Smooth muscle cell of the pulmonary artery (primary cell): Measurements from ENCODE around the gene CARNS1. TPM values are rescaled to one million over a fixed set of nuclear protein-coding genes. Genes with fewer than 3 reads are reported as not detected.

Experiments
- total RNA-seq: library from RNA; depleted of rRNA; stranded (reverse); fragments of >200 nt; gene quantifications from 2 replicates; pipeline ENCODE4 v1.2.3, GENCODE V29; 2014

CARNS1 gene, protein sequence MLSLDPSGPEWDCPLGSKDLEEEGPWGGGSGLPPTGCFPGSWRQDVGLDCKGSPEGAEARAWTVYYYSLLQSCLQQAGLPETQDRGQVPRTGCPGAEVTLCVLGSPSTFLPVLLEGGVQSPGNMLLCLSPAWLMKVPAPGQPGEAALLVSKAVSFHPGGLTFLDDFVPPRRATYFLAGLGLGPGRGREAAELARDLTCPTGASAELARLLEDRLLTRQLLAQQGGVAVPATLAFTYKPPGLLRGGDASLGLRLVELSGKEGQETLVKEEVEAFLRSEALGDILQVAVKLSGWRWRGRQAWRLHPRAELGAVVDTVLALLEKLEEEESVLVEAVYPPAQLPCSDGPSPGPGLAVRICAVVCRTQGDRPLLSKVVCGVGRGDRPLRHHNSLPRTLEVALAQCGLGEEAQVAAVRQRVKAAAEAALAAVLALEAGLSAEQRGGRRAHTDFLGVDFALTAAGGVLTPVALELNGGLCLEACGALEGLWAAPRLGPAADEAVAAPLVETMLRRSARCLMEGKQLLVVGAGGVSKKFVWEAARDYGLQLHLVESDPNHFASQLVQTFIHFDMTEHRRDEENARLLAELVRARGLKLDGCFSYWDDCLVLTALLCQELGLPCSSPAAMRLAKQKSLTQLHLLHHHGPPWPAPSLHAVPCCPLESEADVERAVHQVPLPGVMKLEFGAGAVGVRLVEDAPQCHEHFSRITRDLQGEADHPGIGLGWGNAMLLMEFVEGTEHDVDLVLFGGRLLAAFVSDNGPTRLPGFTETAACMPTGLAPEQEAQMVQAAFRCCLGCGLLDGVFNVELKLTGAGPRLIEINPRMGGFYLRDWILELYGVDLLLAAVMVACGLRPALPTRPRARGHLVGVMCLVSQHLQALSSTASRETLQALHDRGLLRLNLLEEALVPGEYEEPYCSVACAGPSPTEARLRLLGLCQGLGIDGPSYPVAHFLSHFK
- total RNA-seq, result 0.59 and 0.69 TPM in 2 replicates

DNA sequence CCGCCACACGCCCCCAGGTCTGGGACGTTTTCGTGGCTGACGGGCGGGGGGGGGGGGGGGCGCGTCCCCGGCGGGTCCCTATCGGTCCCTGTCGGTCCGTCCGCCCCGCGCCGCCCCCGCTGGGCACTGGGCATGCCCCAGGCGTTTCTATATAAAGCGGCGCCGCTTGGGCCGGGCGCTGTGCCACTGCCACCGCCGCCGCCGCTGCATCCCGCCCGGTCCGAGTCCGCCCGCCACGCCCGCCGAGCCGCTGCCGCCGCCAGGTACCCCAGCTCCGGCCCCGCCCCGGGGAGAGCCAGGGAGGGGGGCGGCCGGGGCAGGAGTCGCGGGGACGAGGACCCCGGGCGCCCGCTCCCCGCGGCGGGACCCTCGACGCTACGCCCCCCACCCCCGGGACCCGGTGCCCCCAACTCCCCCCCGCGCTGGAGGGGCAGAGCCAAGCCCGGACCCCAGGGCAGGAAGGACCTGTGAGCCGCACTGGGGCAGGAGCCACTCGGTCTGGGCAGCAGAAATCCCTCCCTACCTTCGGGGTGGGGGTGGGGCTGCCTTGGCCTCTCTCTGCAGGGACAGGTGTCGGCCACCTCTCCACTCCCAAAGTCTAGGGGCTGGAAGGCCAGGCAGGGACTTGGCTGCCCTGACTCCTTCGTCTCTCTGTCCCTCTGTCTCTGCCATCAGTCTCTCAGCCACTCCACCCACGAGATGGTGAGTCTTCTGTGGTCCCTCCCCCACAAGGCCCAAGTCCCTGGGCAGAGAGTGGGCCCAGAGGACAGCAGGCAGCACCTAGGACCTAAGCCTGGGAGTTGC, at the start of gene CARNS1:
Gene CARNS1 (plus strand): TSS at position 178 of the 804 bp plus-strand sequence. CDS start 522 bp downstream, at position 700.

DNA sequence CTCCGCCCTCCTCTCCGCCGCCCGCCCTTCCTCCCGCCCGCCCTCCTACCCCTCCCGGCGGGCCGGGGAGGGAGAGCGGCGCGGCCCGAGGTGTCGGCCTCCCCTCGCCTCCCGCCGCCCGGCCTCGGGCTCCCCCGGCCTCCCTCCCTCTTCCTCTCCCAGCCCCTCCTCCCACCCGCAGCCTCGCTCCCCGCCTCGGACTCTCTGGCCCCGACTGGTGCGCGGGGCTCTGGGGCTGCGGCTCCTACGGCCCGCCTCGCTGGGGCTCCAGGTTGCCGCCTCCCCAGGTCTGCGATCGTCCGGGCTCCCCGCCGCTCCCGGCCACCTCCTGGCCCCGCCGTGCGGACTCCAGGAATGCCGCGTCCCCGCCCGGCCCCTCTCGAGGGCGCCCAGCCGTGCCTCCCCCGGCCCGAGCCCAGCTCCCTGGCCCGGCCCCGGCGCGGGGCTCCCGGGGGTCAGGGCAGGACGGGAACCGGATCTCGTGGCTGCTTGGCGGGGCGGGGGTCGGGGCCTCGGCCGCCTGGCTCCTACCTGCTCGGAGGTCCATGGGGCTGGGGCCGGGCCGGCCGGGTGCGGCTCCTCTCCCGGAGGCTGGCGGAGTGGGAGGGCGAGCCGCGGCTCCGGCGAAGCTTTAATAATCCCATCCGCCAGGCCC, 42.4 kb upstream of the CARNS1 start, which contains the start of gene CLCF1:
Gene CLCF1 (minus strand): TSS at position 606 of the 655 bp plus-strand sequence. CDS start 59 bp downstream, at position 547.

DNA sequence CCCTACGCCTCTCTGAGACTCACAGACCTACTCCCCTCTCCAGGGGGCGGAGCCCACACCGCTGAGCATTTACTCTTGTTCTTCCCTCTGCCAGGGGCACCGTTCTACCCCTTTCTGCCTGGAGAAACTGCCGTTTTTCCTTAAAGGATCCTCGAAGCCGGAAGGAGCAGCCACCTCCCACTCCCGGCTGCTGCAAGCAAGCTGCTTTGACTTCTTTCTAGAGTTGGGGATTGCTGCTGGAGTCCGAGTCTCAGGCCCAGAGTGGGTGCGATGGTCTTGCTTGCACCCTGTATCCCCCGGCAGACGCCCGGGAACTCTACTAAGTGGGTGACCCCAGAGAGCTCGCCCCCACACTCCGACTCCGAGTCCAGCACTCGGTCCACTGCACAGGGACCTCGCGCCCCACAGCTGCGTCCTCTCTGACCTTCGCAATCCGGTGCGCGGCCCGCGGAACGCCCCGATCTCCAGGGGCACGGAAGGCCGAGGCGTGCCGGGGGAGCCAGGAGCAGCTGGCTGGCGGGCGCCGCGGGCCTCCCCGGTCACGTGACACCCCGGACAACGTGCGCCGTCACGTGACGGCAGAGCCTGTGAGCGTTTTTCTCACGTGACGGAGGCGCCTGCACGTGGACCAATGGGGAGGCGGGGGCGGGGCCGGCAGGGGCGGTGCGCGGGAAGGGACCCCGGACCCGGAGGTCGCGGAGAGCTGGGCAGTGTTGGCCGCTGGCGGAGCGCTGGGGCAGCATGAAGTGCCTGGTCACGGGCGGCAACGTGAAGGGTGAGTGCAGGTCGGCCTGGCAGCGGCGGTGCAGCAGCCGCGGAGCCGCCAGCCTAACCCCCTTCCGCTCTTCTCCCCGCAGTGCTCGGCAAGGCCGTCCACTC, 23.9 kb upstream of the CARNS1 start, which contains the start of gene RAD9A:
Gene RAD9A (plus strand): TSS at position 683 of the 879 bp plus-strand sequence. CDS start 59 bp downstream, at position 742.

DNA sequence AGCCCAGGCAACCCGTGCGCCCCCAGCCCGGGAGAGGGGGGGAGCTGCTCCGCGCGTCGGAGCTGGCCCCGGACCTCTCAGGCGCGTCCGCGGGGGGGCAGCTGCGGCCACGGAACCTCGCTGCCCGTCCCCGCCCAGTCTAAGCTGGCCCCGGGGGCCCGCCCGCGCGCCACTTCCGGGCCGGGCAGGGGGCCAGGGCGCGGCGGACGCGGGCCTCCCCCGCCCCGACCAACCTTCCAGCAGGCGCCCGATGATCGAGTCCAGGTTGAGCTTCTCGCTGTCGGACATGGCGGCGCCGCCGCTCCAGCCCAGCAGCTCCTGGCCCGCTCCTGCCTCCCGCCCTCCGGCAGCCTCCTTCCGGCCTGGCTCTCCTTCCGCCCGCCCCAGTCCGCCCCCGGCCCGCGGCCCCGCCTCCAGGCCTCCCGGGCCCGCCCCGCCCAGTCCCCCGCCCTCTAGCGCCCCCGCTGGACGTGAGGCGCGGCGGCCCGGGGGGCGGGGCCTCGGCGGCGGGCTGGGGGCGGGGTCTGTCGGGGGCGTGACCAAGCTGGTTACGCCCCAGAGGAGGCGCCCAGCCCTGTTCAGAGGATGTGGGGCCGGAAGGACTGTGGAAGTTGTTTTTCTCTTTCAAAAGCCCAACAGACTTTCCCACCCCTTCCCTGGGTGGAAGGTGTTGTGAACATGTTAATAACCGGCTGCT, 13.8 kb upstream of the CARNS1 start, which contains the start of gene PPP1CA:
Gene PPP1CA (minus strand): TSS at position 364 of the 697 bp plus-strand sequence. CDS start 76 bp downstream, at position 288.

DNA sequence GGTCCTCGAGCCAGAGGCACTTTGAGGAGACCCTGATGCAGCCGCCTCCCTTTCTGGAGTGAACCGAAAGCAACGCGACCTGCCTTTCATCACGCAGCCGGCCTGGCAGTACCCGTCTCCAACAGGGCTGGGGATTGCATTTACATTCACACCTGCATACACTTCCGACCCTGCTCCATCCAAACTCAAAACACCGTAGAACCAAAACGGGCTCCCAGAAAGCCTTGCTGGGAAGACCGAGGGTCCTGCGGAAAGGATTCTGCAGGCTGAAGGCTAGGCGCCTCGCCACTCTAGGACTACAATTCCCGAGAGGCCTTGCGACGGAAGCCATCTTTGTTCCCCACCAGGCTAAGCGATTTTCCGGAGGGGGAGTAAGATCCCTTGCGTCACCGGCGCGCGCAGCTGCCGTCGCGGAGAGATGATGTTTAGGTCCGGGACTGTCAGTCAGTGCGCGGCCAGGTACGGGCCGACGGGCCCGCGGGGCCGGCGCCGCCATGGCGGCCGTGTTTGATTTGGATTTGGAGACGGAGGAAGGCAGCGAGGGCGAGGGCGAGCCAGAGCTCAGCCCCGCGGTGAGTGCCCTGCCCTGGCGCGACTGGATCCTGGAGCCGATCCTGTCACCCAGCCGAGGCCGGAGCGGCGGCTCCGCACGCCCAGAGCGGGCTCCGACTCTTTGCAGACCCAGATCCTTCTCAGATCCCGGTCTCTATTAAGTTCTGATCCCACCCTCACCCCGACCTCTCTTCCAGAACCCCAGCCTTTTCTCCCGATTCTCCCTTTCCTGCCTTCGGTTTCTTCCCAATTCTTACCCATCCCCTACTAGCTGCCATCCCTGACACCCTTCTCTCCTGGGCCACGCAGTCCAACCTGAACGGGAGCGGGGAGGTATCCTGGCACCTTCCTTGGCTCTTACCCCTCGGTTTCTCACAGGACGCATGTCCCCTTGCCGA, 12.8 kb downstream of the CARNS1 start, which contains the start of gene RPS6KB2:
Gene RPS6KB2 (plus strand): TSS at position 443 of the 950 bp plus-strand sequence. CDS start 52 bp downstream, at position 495.

DNA sequence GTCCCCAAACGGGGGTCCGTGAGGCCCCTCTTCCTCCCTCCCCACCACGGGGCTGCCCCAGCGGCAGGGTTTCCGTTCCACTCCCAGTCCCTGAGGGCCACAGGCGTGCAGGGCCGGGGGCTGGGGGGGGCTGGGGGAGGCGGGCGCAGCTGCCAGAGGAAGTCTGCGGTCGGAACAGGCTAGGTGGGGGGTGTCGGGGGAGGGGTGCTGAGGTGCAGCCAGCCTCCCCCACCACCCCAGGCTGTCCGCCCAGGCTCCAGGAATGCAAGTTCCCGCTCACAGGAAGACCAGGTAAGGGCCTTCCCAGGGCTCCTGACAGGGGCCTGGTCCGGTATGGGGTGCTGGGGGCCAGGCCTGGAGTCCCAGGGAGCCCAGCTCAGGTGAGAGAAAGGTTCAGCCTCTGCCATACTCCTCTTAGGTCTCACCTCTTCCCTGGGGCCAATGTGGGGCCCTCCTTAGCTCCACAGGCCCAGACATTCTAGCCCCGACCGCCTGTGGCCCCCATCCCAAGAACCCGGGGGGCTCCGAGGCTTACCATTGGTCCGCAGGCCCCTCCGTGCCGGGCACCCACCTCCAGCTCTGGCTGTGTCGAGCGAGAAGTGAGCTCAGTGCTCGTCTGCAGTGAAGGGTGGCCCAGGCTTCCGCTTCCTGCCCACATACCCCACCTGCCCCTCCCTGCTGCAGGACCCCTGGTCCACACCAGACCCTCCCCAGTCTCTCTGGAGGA, 21.8 kb downstream of the CARNS1 start, which contains the start of gene PTPRCAP:
Gene PTPRCAP (minus strand): TSS at position 601 of the 727 bp plus-strand sequence. CDS start 63 bp downstream, at position 538.

DNA sequence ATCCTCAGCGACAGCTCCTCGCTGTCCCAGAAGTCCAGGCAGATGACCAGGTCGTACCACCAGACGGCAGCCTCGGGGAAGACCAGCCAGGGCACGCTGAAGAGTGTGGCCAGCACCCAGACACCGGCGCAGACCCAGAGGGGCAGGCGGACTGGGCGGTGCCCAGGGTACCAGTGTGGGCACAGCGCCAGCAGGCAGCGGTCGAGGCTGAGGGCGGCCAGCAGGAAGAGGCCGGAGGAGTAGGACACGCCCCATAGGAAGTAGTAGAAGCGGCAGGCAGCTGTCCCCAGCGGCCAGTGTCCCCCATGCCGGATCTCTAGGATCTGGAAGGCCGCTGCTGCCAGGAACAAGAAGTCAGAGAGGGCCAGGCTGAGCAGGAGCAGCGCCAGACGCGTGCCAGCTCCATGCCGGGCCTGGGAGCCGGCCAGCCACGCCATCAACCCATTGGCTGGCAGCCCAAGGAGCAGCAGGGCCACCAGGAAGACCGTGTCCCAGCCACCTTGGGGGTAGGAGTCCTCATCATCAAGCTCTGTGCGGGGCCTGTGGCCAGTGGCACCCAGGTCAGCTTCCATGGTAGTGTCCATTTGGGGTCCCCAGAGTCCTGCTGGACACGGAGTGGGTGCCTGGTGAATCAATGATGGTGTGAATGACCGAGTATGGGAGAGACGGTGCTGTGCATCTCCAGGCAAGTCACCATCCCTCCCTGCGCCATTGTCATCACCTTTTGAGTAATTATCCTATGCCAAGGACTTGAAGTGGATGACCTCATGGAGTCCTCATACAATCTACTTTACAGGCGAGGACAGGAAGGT, 36.9 kb downstream of the CARNS1 start, which contains the start of gene GPR152:
Gene GPR152 (minus strand): TSS at position 589 of the 812 bp plus-strand sequence. CDS start 5 bp downstream, at position 584.

DNA sequence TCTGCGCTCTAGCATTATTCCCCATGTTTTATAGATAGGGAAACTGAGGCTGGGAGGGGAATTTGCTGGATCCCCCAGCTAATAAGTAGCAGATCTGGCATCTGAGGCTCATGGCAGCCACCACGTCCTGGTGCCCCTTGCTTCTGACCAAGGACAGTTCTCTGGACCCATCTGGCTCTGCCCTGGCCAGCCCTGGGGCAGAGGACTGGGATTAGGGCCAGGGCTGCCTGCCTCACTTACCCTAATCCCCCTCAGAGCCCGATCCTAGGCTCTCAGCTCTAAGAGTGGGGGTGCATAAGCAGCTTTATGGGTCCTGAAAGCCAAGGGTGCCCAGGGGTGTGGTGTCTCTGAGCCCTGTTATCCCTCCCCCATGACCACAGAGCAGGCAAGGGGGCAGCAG, 39.6 kb downstream of the CARNS1 start, which contains the start of gene CABP4:
Gene CABP4 (plus strand): TSS at position 301 of the 400 bp plus-strand sequence. CDS start 70 bp downstream, at position 371.

DNA sequence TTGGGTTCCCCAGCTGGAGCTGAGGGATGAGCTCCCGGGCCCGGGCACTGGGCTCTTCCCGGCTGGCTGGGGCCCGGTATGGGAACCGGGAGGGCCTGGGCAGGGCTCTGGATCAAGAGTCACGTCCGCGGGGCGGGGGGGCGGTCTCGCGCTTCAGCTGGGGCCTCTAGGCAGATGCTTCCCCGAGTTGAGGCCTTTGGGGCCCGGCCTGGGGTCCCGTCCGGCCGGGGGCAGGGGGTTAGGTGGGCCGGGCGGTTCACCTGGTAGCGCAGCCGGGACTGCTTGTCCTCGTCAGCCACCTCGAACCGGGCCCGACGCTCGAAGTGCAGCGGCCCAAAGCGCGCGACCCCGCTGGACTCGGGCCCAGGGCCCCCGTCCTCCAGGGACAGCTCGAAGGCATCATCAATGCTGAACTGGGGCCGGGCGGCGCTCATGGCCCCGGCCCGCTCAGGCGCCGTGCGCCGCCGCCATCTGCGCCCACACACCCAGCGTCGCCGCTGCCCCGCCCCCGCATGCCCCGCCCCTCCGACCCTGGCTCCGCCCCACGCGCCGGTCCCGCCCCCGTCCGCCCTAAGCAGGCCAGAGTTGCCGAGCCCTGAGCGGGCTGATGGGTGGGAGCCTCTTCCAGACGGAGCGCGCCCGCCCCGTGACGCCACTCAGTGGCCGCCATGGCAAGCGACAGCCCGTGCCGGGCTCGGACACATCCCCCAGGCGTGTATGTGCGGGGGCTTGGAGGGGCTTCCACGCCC, 53.5 kb downstream of the CARNS1 start, which contains the start of gene TMEM134:
Gene TMEM134 (minus strand): TSS at position 493 of the 749 bp plus-strand sequence. CDS start 59 bp downstream, at position 434.

Other genes starting within 250 kb of the CARNS1 start
- gene GRK2, start 149.2 kb upstream of the CARNS1 start, total RNA-seq, result 38.8 and 44.9 TPM in 2 replicates
- 31.9 and 57.9 TPM in 2 replicates for gene ANKRD13D, start 126.4 kb upstream of the CARNS1 start, total RNA-seq
- gene SSH3, start 112.1 kb upstream of the CARNS1 start, total RNA-seq, result 13.4 and 16.8 TPM in 2 replicates
- 39.9 and 47.6 TPM in 2 replicates for gene POLD4, start 62.1 kb upstream of the CARNS1 start, total RNA-seq
- gene CLCF1, start 42.1 kb upstream of the CARNS1 start, total RNA-seq, result 4.4 and 5.3 TPM in 2 replicates
- 6.9 and 9.8 TPM in 2 replicates for gene RAD9A, start 23.7 kb upstream of the CARNS1 start, total RNA-seq
- gene PPP1CA, start 13.8 kb upstream of the CARNS1 start, total RNA-seq, result 102 and 108 TPM in 2 replicates
- gene TBC1D10C, start 11.6 kb upstream of the CARNS1 start, total RNA-seq, result not detected in 2 replicates
- gene RPS6KB2, start 12.8 kb downstream of the CARNS1 start, total RNA-seq, result 33.7 and 36.5 TPM in 2 replicates
- gene PTPRCAP, start 22.0 kb downstream of the CARNS1 start, total RNA-seq, result 0.17 and 0.46 TPM in 2 replicates
- 88.7 and 110 TPM in 2 replicates for gene CORO1B, start 27.8 kb downstream of the CARNS1 start, total RNA-seq
- not detected in 2 replicates for gene GPR152, start 37.1 kb downstream of the CARNS1 start, total RNA-seq
- under 0.01 TPM in 1 of 2 replicates, not detected in the other for gene CABP4, start 39.7 kb downstream of the CARNS1 start, total RNA-seq
- gene TMEM134, start 53.6 kb downstream of the CARNS1 start, total RNA-seq, result 51.5 and 53.7 TPM in 2 replicates
- gene AIP, start 67.3 kb downstream of the CARNS1 start, total RNA-seq, result 77.1 and 89.2 TPM in 2 replicates
- gene PITPNM1, start 89.7 kb downstream of the CARNS1 start, total RNA-seq, result 26.5 and 36.7 TPM in 2 replicates
- 18.4 and 25.0 TPM in 2 replicates for gene CDK2AP2, start 92.5 kb downstream of the CARNS1 start, total RNA-seq
- gene CABP2, start 107.8 kb downstream of the CARNS1 start, total RNA-seq, result not detected in 2 replicates
- 551 and 670 TPM in 2 replicates for gene GSTP1, start 168.1 kb downstream of the CARNS1 start, total RNA-seq
- 103 and 121 TPM in 2 replicates for gene NDUFV1, start 191.3 kb downstream of the CARNS1 start, total RNA-seq
- gene NUDT8, start 214.3 kb downstream of the CARNS1 start, total RNA-seq, result 3.4 and 3.9 TPM in 2 replicates
- gene TBX10, start 224.1 kb downstream of the CARNS1 start, total RNA-seq, result not detected in 2 replicates
- gene ACY3, start 235.1 kb downstream of the CARNS1 start, total RNA-seq, result not detected in 2 replicates